Osteoblast (primary cell): ENCODE results near the gene OTUD3. TPM values are rescaled to one million over a fixed set of nuclear protein-coding genes. Genes with fewer than 3 reads are reported as not detected.

Source experiments
- DNase-seq: peaks from one replicate; pipeline ENCODE4 v3.0.0; 2011; ENCODE audit warnings: low spot score, mixed read lengths; ENCODE audit not compliant: insufficient read length; ENCODE audit errors: missing footprints
- H2AFZ ChIP-seq: 2 replicates; pipeline ENCODE4 v1.6.0; 2011; ENCODE audit warnings: mild to moderate bottlenecking, low read length
- H3K27ac ChIP-seq: 2 replicates; pipeline ENCODE4 v1.5.1; 2011; ENCODE audit warnings: mild to moderate bottlenecking, low read depth, low read length, moderate library complexity
- H3K27me3 ChIP-seq: 2 replicates; pipeline ENCODE4 v1.6.0; 2012; ENCODE audit warnings: mild to moderate bottlenecking, control low read depth, inconsistent platforms, low read length, moderate library complexity; ENCODE audit not compliant: insufficient read depth
- H3K36me3 ChIP-seq: 2 replicates; pipeline ENCODE4 v1.5.1; 2011; ENCODE audit warnings: mild to moderate bottlenecking, low read length, control low read depth, moderate library complexity; ENCODE audit not compliant: insufficient read depth
- H3K4me1 ChIP-seq: 2 replicates; pipeline ENCODE4 v1.5.1; 2011; ENCODE audit warnings: mild to moderate bottlenecking, low read length, control low read depth, moderate library complexity; ENCODE audit not compliant: insufficient read depth
- H3K4me2 ChIP-seq: 2 replicates; pipeline ENCODE4 v1.6.0; 2011; ENCODE audit warnings: mild to moderate bottlenecking, low read length; ENCODE audit not compliant: insufficient read depth
- H3K4me3 ChIP-seq: fragments of 200-600 bp; sonication (generic); 3 replicates; pipeline ENCODE4 v1.5.1; 2012; ENCODE audit warnings: mild to moderate bottlenecking, low read length, inconsistent platforms; ENCODE audit not compliant: insufficient read depth
- H3K79me2 ChIP-seq: 2 replicates; pipeline ENCODE4 v1.6.0; 2012; ENCODE audit warnings: mild to moderate bottlenecking, low read length, control low read depth, inconsistent platforms; ENCODE audit not compliant: insufficient read depth
- H3K9me3 ChIP-seq: 2 replicates; pipeline ENCODE4 v1.5.1; 2011; ENCODE audit warnings: low read depth, low read length, control low read depth
- H4K20me1 ChIP-seq: 2 replicates; pipeline ENCODE4 v1.6.0; 2012; ENCODE audit warnings: mild to moderate bottlenecking, low read length, control low read depth; ENCODE audit not compliant: insufficient read depth
- total RNA-seq: library from RNA; depleted of rRNA; stranded (reverse); fragments of >200 nt; gene quantifications from 2 replicates; pipeline ENCODE4 v1.2.3, GENCODE V29; 2012
- TF ChIP-seq, protein P1 (sequence below): IDR thresholded peaks from 2 replicates; pipeline ENCODE4 v1.5.1; 2011; ENCODE audit warnings: mild to moderate bottlenecking, low read depth, low read length, moderate library complexity; ENCODE audit errors: extremely low read depth

OTUD3 gene
- total RNA-seq, 1 donor: 4.0 TPM

DNA sequence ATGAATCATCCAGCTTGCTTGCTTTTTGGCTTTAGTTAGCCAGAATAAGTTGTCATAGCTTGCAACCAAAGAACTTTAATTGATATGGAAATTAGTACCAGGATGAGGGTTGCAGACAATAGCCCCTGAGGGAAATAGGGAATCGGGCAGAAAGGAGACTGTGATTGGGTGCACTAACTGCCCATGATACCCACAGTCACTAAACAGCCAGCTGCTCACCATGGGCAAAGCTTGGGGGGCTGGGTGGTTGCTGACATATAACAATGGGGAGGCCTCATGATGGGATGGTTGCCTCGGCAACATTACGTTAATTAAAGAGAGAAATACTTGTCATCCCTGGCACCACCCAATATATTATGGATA is 59.0 kb downstream of the OTUD3 start:
- Histone ChIP-seq H4K20me1 (no peaks in the 10 kb centered on the region), H3K27me3 (peaks cover 8% of the 10 kb centered on the region), H2AFZ (no peak overlapping the region), H3K79me2 (no peaks in the 10 kb centered on the region), H3K4me3 (no peak overlapping the region), H3K4me1 (no peaks in the 10 kb centered on the region), H3K4me2 (no peak overlapping the region), H3K9me3 (no peaks in the 10 kb centered on the region), H3K36me3 (no peaks in the 10 kb centered on the region), H3K27ac (no peak overlapping the region)
- DNase-seq: no peak
- TF ChIP-seq, protein P1, sequence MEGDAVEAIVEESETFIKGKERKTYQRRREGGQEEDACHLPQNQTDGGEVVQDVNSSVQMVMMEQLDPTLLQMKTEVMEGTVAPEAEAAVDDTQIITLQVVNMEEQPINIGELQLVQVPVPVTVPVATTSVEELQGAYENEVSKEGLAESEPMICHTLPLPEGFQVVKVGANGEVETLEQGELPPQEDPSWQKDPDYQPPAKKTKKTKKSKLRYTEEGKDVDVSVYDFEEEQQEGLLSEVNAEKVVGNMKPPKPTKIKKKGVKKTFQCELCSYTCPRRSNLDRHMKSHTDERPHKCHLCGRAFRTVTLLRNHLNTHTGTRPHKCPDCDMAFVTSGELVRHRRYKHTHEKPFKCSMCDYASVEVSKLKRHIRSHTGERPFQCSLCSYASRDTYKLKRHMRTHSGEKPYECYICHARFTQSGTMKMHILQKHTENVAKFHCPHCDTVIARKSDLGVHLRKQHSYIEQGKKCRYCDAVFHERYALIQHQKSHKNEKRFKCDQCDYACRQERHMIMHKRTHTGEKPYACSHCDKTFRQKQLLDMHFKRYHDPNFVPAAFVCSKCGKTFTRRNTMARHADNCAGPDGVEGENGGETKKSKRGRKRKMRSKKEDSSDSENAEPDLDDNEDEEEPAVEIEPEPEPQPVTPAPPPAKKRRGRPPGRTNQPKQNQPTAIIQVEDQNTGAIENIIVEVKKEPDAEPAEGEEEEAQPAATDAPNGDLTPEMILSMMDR: no peak

DNA sequence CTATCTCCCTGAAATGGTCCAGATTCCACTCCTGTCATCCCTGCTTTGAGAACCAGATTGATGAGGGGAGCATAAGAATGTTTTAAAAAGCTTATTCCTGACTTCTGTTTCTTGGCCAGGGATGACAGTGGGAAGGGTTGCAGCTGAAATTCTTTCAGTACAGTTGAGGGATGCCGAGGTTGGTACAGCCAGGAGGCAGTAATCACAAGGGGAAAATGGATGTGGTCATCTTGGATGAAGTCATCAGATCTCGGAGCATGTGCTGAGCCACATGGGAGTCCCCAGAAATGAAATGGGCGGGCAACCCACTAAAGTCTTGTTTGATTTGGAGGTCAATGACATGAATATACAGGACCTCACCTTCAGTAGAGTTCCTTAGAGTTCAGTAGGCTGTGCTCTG is 59.9 kb downstream of the OTUD3 start:
- no peaks in the 10 kb centered on the region for H3K36me3 ChIP-seq
- no peaks in the 10 kb centered on the region for H3K4me1 ChIP-seq
- H2AFZ ChIP-seq: no peak overlapping the region
- H3K27ac ChIP-seq: no peak overlapping the region
- no peak overlapping the region for H3K4me3 ChIP-seq
- H4K20me1 ChIP-seq: no peaks in the 10 kb centered on the region
- H3K79me2 ChIP-seq: no peaks in the 10 kb centered on the region
- no peak overlapping the region for H3K4me2 ChIP-seq
- H3K27me3 ChIP-seq: peaks cover 8% of the 10 kb centered on the region
- no peaks in the 10 kb centered on the region for H3K9me3 ChIP-seq
- TF ChIP-seq, protein P1: no peak
- no peak for DNase-seq

DNA sequence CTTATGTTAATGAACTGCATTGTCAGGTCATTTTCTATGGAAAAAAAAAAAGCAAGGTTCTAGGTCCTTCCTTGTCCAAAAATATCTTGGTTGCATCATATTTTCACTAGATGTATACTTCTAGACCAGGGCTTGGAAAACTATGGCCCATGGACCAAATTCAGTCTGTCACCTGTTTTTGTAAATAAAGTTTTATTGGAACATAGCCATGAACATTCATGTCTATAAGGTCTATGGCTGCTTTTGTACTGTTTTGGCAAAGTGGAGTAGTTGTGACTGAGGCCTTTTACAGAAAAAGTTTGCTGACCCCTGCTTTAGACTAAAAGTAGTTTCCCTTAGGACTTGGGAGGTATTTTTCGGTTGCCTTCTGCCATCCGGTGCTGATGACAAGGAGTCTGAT is 60.5 kb downstream of the OTUD3 start:
- TF ChIP-seq, protein P1: no peak

DNA sequence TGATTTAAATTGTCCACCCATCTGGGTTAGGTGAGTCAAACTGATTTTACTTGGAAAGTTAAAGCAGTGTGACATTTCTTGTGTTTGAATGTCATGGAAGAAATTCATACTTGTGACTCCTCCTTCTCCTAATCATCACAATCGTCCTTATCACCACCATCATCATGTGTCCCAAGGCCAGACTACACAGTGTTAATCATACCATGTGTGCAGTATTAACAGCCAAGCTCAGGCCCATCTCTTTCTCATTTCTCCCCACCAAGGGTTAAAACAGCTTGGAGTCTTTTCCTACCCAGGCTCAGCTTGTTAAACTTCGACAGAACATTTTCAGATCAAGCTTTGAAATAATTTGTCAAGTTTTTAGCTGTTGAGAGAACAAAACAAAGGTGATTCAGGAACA is 63.7 kb downstream of the OTUD3 start:
- TF ChIP-seq, protein P1: no peak
- H3K4me1 ChIP-seq: peaks cover 2% of the 10 kb centered on the region

More for the DNA sequence above, 60.5 kb downstream of the OTUD3 start:
- Histone ChIP-seq H3K9me3 (no peaks in the 10 kb centered on the region), H3K27ac (no peak overlapping the region), H4K20me1 (no peaks in the 10 kb centered on the region), H3K4me3 (no peak overlapping the region), H2AFZ (no peak overlapping the region), H3K4me2 (no peak overlapping the region), H3K36me3 (no peaks in the 10 kb centered on the region), H3K79me2 (no peaks in the 10 kb centered on the region), H3K4me1 (no peaks in the 10 kb centered on the region), H3K27me3 (peaks cover 8% of the 10 kb centered on the region)
- no peak for DNase-seq

More for the DNA sequence above, 63.7 kb downstream of the OTUD3 start:
- no peak for DNase-seq
- no peaks in the 10 kb centered on the region for H4K20me1 ChIP-seq
- no peak overlapping the region for H3K4me3 ChIP-seq
- peaks cover 8% of the 10 kb centered on the region for H3K27me3 ChIP-seq
- no peak overlapping the region for H2AFZ ChIP-seq
- no peaks in the 10 kb centered on the region for H3K36me3 ChIP-seq
- no peak overlapping the region for H3K27ac ChIP-seq
- no peaks in the 10 kb centered on the region for H3K9me3 ChIP-seq
- no peaks in the 10 kb centered on the region for H3K79me2 ChIP-seq
- no peak overlapping the region for H3K4me2 ChIP-seq
